Stimulated activated naive CD8-positive, alpha-beta T cell treated with anti-CD3 and anti-CD28 coated beads, Interleukin-15, Interleukin-2, amounts not matched to agents 100 ng/mL and 50 ng/mL, for 24 hours (primary cell): Measurements from ENCODE around the gene HAGHL.

ENCODE experiments used
- H3K27ac Mint-ChIP-seq: one replicate; pipeline ENCODE4 v1.8.0; 2021; ENCODE audit warnings: mild to moderate bottlenecking, mixed read lengths
- H3K27me3 Mint-ChIP-seq: one replicate; pipeline ENCODE4 v1.8.0; 2021; ENCODE audit warnings: mixed read lengths
- H3K36me3 Mint-ChIP-seq: one replicate; pipeline ENCODE4 v1.8.0; 2021; ENCODE audit warnings: low read depth, mixed read lengths
- H3K4me1 Mint-ChIP-seq: one replicate; pipeline ENCODE4 v1.8.0; 2021; ENCODE audit warnings: low read depth, mixed read lengths
- H3K4me3 Mint-ChIP-seq: one replicate; pipeline ENCODE4 v1.8.0; 2021; ENCODE audit warnings: mild to moderate bottlenecking, mixed read lengths
- H3K9me3 Mint-ChIP-seq: one replicate; pipeline ENCODE4 v1.8.0; 2021; ENCODE audit warnings: mixed read lengths

The HAGHL gene

GRCh38 chr16:726438-727290 is at the start of gene HAGHL, which contains the start of gene CCDC78:
HAGHL (plus strand) TSS chr16:727106; CDS start chr16:727510, 404 bp downstream.
CCDC78 (minus strand) TSS chr16:726443; CDS start chr16:726367, 76 bp downstream.
- H3K27me3 Mint-ChIP-seq = no peaks in the 10 kb centered on the region
- no peaks in the 10 kb centered on the region for H3K36me3 Mint-ChIP-seq
- peak within 1 kb of the TSS; percentile 70 for H3K4me3 Mint-ChIP-seq
- no peak within 1 kb of the TSS for H3K27ac Mint-ChIP-seq
- peaks cover 11% of the 10 kb centered on the region for H3K4me1 Mint-ChIP-seq
- no peaks in the 10 kb centered on the region for H3K9me3 Mint-ChIP-seq

- Mint-ChIP-seq H3K4me1 (peaks cover 24% of the 10 kb centered on the region), H3K9me3 (no peaks in the 10 kb centered on the region), H3K4me3 (no peak overlapping the region), H3K36me3 (peaks cover 23% of the 10 kb centered on the region), H3K27me3 (no peaks in the 10 kb centered on the region), H3K27ac (no peak overlapping the region)
Observed at GRCh38 chr16:677316-678190, 49.4 kb upstream of the HAGHL start.

GRCh38 chr16:678209-678857 is 48.6 kb upstream of the HAGHL start:
- Mint-ChIP-seq H3K9me3 (no peaks in the 10 kb centered on the region), H3K27me3 (no peaks in the 10 kb centered on the region), H3K36me3 (peaks cover 21% of the 10 kb centered on the region), H3K4me1 (peaks cover 32% of the 10 kb centered on the region), H3K27ac (no peak overlapping the region), H3K4me3 (no peak overlapping the region)

- H3K4me1 Mint-ChIP-seq = peaks cover 33% of the 10 kb centered on the region
- no peaks in the 10 kb centered on the region for H3K9me3 Mint-ChIP-seq
- peaks cover 21% of the 10 kb centered on the region for H3K36me3 Mint-ChIP-seq
- peak overlapping the region; percentile 78 for H3K4me3 Mint-ChIP-seq
- peak overlapping the region; percentile 55 for H3K27ac Mint-ChIP-seq
- H3K27me3 Mint-ChIP-seq = no peaks in the 10 kb centered on the region
Observed at GRCh38 chr16:678858-679813, 47.8 kb upstream of the HAGHL start.

- peaks cover 34% of the 10 kb centered on the region for H3K4me1 Mint-ChIP-seq
- no peaks in the 10 kb centered on the region for H3K9me3 Mint-ChIP-seq
- H3K27ac Mint-ChIP-seq = peak within 1 kb of the TSS; percentile 88
- peaks cover 21% of the 10 kb centered on the region for H3K36me3 Mint-ChIP-seq
- no peaks in the 10 kb centered on the region for H3K27me3 Mint-ChIP-seq
- H3K4me3 Mint-ChIP-seq = peak within 1 kb of the TSS; percentile 85
Observed at GRCh38 chr16:679814-680624, 46.9 kb upstream of the HAGHL start, which contains the start of gene STUB1. STUB1 (plus strand) TSS chr16:680410; CDS start chr16:680526, 116 bp downstream.

- Mint-ChIP-seq H3K9me3 (no peaks in the 10 kb centered on the region), H3K27me3 (no peaks in the 10 kb centered on the region), H3K36me3 (peaks cover 21% of the 10 kb centered on the region), H3K4me3 (peak overlapping the region; percentile 85), H3K4me1 (peaks cover 33% of the 10 kb centered on the region), H3K27ac (peak overlapping the region; percentile 40)
Observed at GRCh38 chr16:680625-680945, 46.3 kb upstream of the HAGHL start.

- H3K4me1 Mint-ChIP-seq = peaks cover 33% of the 10 kb centered on the region
- no peaks in the 10 kb centered on the region for H3K9me3 Mint-ChIP-seq
- H3K27ac Mint-ChIP-seq = peak overlapping the region; percentile 61
- H3K36me3 Mint-ChIP-seq = peaks cover 21% of the 10 kb centered on the region
- H3K27me3 Mint-ChIP-seq = no peaks in the 10 kb centered on the region
- H3K4me3 Mint-ChIP-seq = peak overlapping the region; percentile 85
Observed at GRCh38 chr16:680967-681745, 45.8 kb upstream of the HAGHL start.

GRCh38 chr16:681746-682427 is 45.0 kb upstream of the HAGHL start:
- Mint-ChIP-seq H3K36me3 (peaks cover 21% of the 10 kb centered on the region), H3K27me3 (no peaks in the 10 kb centered on the region)

GRCh38 chr16:682493-683395 is 44.2 kb upstream of the HAGHL start:
- H3K36me3 Mint-ChIP-seq = peaks cover 21% of the 10 kb centered on the region
- peak overlapping the region; percentile 85 for H3K4me3 Mint-ChIP-seq
- H3K4me1 Mint-ChIP-seq = peaks cover 33% of the 10 kb centered on the region
- no peaks in the 10 kb centered on the region for H3K9me3 Mint-ChIP-seq
- H3K27me3 Mint-ChIP-seq = no peaks in the 10 kb centered on the region
- H3K27ac Mint-ChIP-seq = peak overlapping the region; percentile 63

More at GRCh38 chr16:681746-682427, 45.0 kb upstream of the HAGHL start:
- peak overlapping the region; percentile 63 for H3K27ac Mint-ChIP-seq
- H3K4me1 Mint-ChIP-seq = peaks cover 33% of the 10 kb centered on the region
- peak overlapping the region; percentile 85 for H3K4me3 Mint-ChIP-seq
- no peaks in the 10 kb centered on the region for H3K9me3 Mint-ChIP-seq

GRCh38 chr16:683396-684070 is 43.4 kb upstream of the HAGHL start:
- Mint-ChIP-seq H3K36me3 (peaks cover 21% of the 10 kb centered on the region), H3K9me3 (no peaks in the 10 kb centered on the region), H3K27me3 (no peaks in the 10 kb centered on the region), H3K4me1 (peaks cover 33% of the 10 kb centered on the region), H3K27ac (peak overlapping the region; percentile 63), H3K4me3 (peak overlapping the region; percentile 85)
